H9 (cell line): ENCODE results near the gene DOCK11. TPM values are rescaled to one million over a fixed set of nuclear protein-coding genes. Genes with fewer than 3 reads are reported as not detected.

Source experiments
- DNase-seq: peaks from one replicate; pipeline ENCODE4 v3.0.0-alpha.2; 2017
- H2AFZ ChIP-seq: one replicate; pipeline ENCODE4 v1.6.1; 2013; ENCODE audit warnings: mild to moderate bottlenecking, low read length, control low read depth, moderate library complexity
- H2AK5ac ChIP-seq: 2 replicates; pipeline ENCODE4 v1.6.1; 2013; ENCODE audit warnings: low read length, control low read depth, mixed read lengths; ENCODE audit not compliant: insufficient read length
- H2BK120ac ChIP-seq: one replicate; pipeline ENCODE4 v1.6.1; 2013; ENCODE audit warnings: low read depth, mild to moderate bottlenecking, low read length, control low read depth, inconsistent platforms; ENCODE audit not compliant: poor library complexity, severe bottlenecking
- H2BK12ac ChIP-seq: 2 replicates; pipeline ENCODE4 v1.6.1; 2013; ENCODE audit warnings: low read length, control low read depth, mixed read lengths, low read depth; ENCODE audit not compliant: insufficient read length
- H2BK15ac ChIP-seq: 2 replicates; pipeline ENCODE4 v1.6.1; 2013; ENCODE audit warnings: low read depth, low read length, control low read depth
- H2BK20ac ChIP-seq: one replicate; pipeline ENCODE4 v1.6.1; 2013; ENCODE audit warnings: low read depth, mild to moderate bottlenecking, low read length, control low read depth, inconsistent platforms; ENCODE audit not compliant: poor library complexity, severe bottlenecking
- H2BK5ac ChIP-seq: 2 replicates; pipeline ENCODE4 v1.6.1; 2013; ENCODE audit warnings: low read length, control low read depth, mixed read lengths; ENCODE audit not compliant: insufficient read length
- H3K14ac ChIP-seq: 2 replicates; pipeline ENCODE4 v1.6.1; 2013; ENCODE audit warnings: low read length, control low read depth; ENCODE audit not compliant: insufficient read depth
- H3K18ac ChIP-seq: 2 replicates; pipeline ENCODE4 v1.6.1; 2013; ENCODE audit warnings: low read depth, mild to moderate bottlenecking, mixed read lengths, low read length, control low read depth; ENCODE audit not compliant: insufficient read length
- H3K23ac ChIP-seq: 2 replicates; pipeline ENCODE4 v1.6.1; 2013; ENCODE audit warnings: low read length, control low read depth, mixed read lengths, low read depth; ENCODE audit not compliant: insufficient read length
- H3K23me2 ChIP-seq: 2 replicates; pipeline ENCODE4 v1.6.1; 2013; ENCODE audit warnings: low read depth, mild to moderate bottlenecking, mixed read lengths, low read length, control low read depth; ENCODE audit not compliant: insufficient read length, poor library complexity, severe bottlenecking
- H3K27ac ChIP-seq: 2 replicates; pipeline ENCODE4 v1.5.1; 2013; ENCODE audit warnings: low read length, control low read depth, mixed read lengths, low read depth; ENCODE audit not compliant: insufficient read length
- H3K27me3 ChIP-seq: 2 replicates; pipeline ENCODE4 v1.6.1; 2013; ENCODE audit warnings: low read length, control low read depth, inconsistent platforms; ENCODE audit not compliant: insufficient read depth
- H3K4ac ChIP-seq: 2 replicates; pipeline ENCODE4 v1.6.1; 2013; ENCODE audit warnings: low read depth, mild to moderate bottlenecking, control low read depth, inconsistent platforms, low read length, moderate library complexity
- H3K4me1 ChIP-seq: 2 replicates; pipeline ENCODE4 v1.6.1; 2013; ENCODE audit warnings: low read length, control low read depth, inconsistent platforms; ENCODE audit not compliant: insufficient read depth
- H3K4me2 ChIP-seq: 2 replicates; pipeline ENCODE4 v1.6.1; 2013; ENCODE audit warnings: low read length, control low read depth, mixed read lengths; ENCODE audit not compliant: insufficient read length, insufficient read depth
- H3K56ac ChIP-seq: 2 replicates; pipeline ENCODE4 v1.6.1; 2013; ENCODE audit warnings: low read depth, mild to moderate bottlenecking, mixed read lengths, low read length, control low read depth; ENCODE audit not compliant: insufficient read length
- H3K79me1 ChIP-seq: 2 replicates; pipeline ENCODE4 v1.6.1; 2013; ENCODE audit warnings: low read depth, mild to moderate bottlenecking, moderate library complexity, low read length, control low read depth, inconsistent platforms; ENCODE audit not compliant: insufficient read depth, poor library complexity, severe bottlenecking
- H3K79me2 ChIP-seq: 2 replicates; pipeline ENCODE4 v1.6.1; 2013; ENCODE audit warnings: low read length, control low read depth, inconsistent platforms; ENCODE audit not compliant: insufficient read depth
- H3K9ac ChIP-seq: 2 replicates; pipeline ENCODE4 v1.6.1; 2013; ENCODE audit warnings: low read length, control low read depth, mixed read lengths; ENCODE audit not compliant: insufficient read length; ENCODE audit errors: extremely low read depth
- H3K9me3 ChIP-seq: one replicate; pipeline ENCODE4 v1.6.1; 2013; ENCODE audit warnings: low read depth, low read length, inconsistent platforms; ENCODE audit not compliant: control insufficient read depth
- H3T11ph ChIP-seq: one replicate; pipeline ENCODE4 v1.6.1; 2013; ENCODE audit warnings: mild to moderate bottlenecking, low read length, control low read depth, inconsistent platforms
- H4K20me1 ChIP-seq: one replicate; pipeline ENCODE4 v1.6.1; 2013; ENCODE audit not compliant: control insufficient read depth, insufficient read length, insufficient read depth
- H4K5ac ChIP-seq: 2 replicates; pipeline ENCODE4 v1.6.1; 2013; ENCODE audit warnings: low read depth, mild to moderate bottlenecking, mixed read lengths, low read length, control low read depth; ENCODE audit not compliant: insufficient read length
- H4K8ac ChIP-seq: replicated peaks from 2 replicates; pipeline ENCODE4 v1.6.1; 2013; ENCODE audit warnings: low read length, control low read depth, mixed read lengths, low read depth; ENCODE audit not compliant: insufficient read length
- H4K91ac ChIP-seq: 2 replicates; pipeline ENCODE4 v1.6.1; 2013; ENCODE audit warnings: low read depth, mild to moderate bottlenecking, moderate library complexity, mixed read lengths, low read length, control low read depth; ENCODE audit not compliant: insufficient read length
- H3K27ac Mint-ChIP-seq, 3 experiments: 2 replicates in 2 of 3; 3 replicates in 1 of 3; pipeline ENCODE4 v1.8.0; 2020 to 2021; ENCODE audit warnings: mixed read lengths in 3 of 3, mild to moderate bottlenecking in 1 of 3, moderate library complexity in 1 of 3
- H3K27me3 Mint-ChIP-seq: 2 replicates; pipeline ENCODE4 v1.8.0; 2021; ENCODE audit warnings: low read depth, mild to moderate bottlenecking, moderate library complexity, mixed read lengths
- H3K36me3 Mint-ChIP-seq, 3 experiments: 2 replicates in 2 of 3; 3 replicates in 1 of 3; pipeline ENCODE4 v1.8.0; 2020 to 2021; ENCODE audit warnings: low read depth in 3 of 3, mixed read lengths in 3 of 3; ENCODE audit not compliant: insufficient read depth in 1 of 3
- H3K4me1 Mint-ChIP-seq, 2 experiments: 2 replicates each; pipeline ENCODE4 v1.8.0; 2020; ENCODE audit warnings: mixed read lengths in 2 of 2
- H3K4me3 Mint-ChIP-seq, 2 experiments: 2 replicates in 1 of 2; 3 replicates in 1 of 2; pipeline ENCODE4 v1.8.0; 2020 to 2021; ENCODE audit warnings: mild to moderate bottlenecking in 2 of 2, mixed read lengths in 2 of 2, moderate library complexity in 1 of 2
- H3K9me3 Mint-ChIP-seq, 2 experiments: 2 replicates in 1 of 2; 3 replicates in 1 of 2; pipeline ENCODE4 v1.8.0; 2020; ENCODE audit warnings: mild to moderate bottlenecking in 2 of 2, mixed read lengths in 2 of 2, moderate library complexity in 1 of 2
- CTCF ChIP-seq: fragments of 200-600 bp; sonication (generic); conservative IDR thresholded peaks from 3 replicates; pipeline ENCODE4 v1.8.0; 2021; ENCODE audit warnings: antibody characterized with exemption, mild to moderate bottlenecking
- WGBS: extraction: QIAGEN DNeasy Blood & Tissue Kit; methylation state at CpG from one replicate; pipeline ENCODE4 v1.1.7; 2013; ENCODE audit warnings: missing lambda C conversion rate, low lambda C conversion rate, mixed read lengths; ENCODE audit not compliant: insufficient read length; ENCODE audit errors: extremely low coverage; 5-methylcytosine and 5-hydroxymethylcytosine counted together
- total RNA-seq: library from RNA; stranded (reverse); gene quantifications from 2 replicates; pipeline ENCODE4 v1.2.1, GENCODE V29; 2021

The DOCK11 gene
- total RNA-seq, 1 experiment from 2014 or later, result 6.2 TPM

GRCh38 chrX:118496763-118497079 lies 1.1 kb downstream of the DOCK11 start:
- H3K36me3 Mint-ChIP-seq, result peaks cover 2 to 3% (median 2%) of the 10 kb centered on the region in 3 experiments; a peak in 4 of 7 replicates
- Histone ChIP-seq H2BK5ac (no peak overlapping the region), H3K18ac (no peak overlapping the region), H3K9ac (peak overlapping the region; percentile 55), H3K79me1 (no peaks in the 10 kb centered on the region), H4K20me1 (no peaks in the 10 kb centered on the region), H4K8ac (no peak overlapping the region), H3K14ac (no peak overlapping the region; the same call in 1 of the 2 replicates), H3K27me3 (peaks cover 6% of the 10 kb centered on the region; the same call in 1 of the 2 replicates), H3K9me3 (peaks cover 20% of the 10 kb centered on the region), H2AK5ac (no peak overlapping the region), H3K4me2 (peak overlapping the region; percentile 55), H3K23ac (no peak overlapping the region), H4K5ac (no peak overlapping the region), H2BK12ac (no peak overlapping the region), H2BK20ac (no peak overlapping the region), H3K23me2 (peaks cover 9% of the 10 kb centered on the region), H4K91ac (no peak overlapping the region), H2BK15ac (no peak overlapping the region), H3K27ac (no peak overlapping the region), H2AFZ (no peak overlapping the region), H3K56ac (no peak overlapping the region), H2BK120ac (no peak overlapping the region), H3K79me2 (no peaks in the 10 kb centered on the region), H3K4me1 (peaks cover 2% of the 10 kb centered on the region; the same call in 1 of the 2 replicates), H3T11ph (no peak overlapping the region), H3K4ac (no peak overlapping the region)
- H3K27ac Mint-ChIP-seq, result peak overlapping the region in 1 of 3 experiments; percentile 76; a peak in 1 of 7 replicates
- peaks cover 9 to 53% of the 10 kb centered on the region in 2 experiments; a peak in 4 of 5 replicates for H3K9me3 Mint-ChIP-seq
- no peak for TF ChIP-seq CTCF
- no peak for DNase-seq
- peaks cover 19 to 25% of the 10 kb centered on the region in 2 experiments for H3K4me1 Mint-ChIP-seq
- peaks cover 33% of the 10 kb centered on the region for H3K27me3 Mint-ChIP-seq
- WGBS, result no CpG with 5 or more reads among the region's 13 CpGs
- peak overlapping the region; percentile 74 to 95 for H3K4me3 Mint-ChIP-seq
